Loucy (cell line): ENCODE data around the gene MALAT1.

Experiments used
- H2AFZ ChIP-seq: fragments of 200-600 bp; sonication (generic); 2 replicates; pipeline ENCODE4 v1.6.0; 2016; ENCODE audit warnings: antibody characterized with exemption, mild to moderate bottlenecking, low read length, moderate library complexity
- H3F3A ChIP-seq: fragments of 200-600 bp; 2 replicates; pipeline ENCODE4 v1.6.0; 2016; ENCODE audit warnings: antibody characterized with exemption, low read depth, mild to moderate bottlenecking
- H3K27me3 ChIP-seq: fragments of 200-600 bp; sonication (generic); 2 replicates; pipeline ENCODE4 v1.6.1; 2014; ENCODE audit warnings: low read length, mild to moderate bottlenecking; ENCODE audit not compliant: insufficient read depth, poor library complexity, severe bottlenecking
- H3K36me3 ChIP-seq: fragments of 200-600 bp; sonication (generic); 2 replicates; pipeline ENCODE4 v1.6.1; 2016; ENCODE audit warnings: low read length; ENCODE audit not compliant: insufficient read depth
- H3K4me1 ChIP-seq: fragments of 200-600 bp; sonication (generic); 2 replicates; pipeline ENCODE4 v1.5.1; 2014; ENCODE audit warnings: low read length, mild to moderate bottlenecking; ENCODE audit not compliant: insufficient read depth, poor library complexity, severe bottlenecking
- H3K4me2 ChIP-seq: fragments of 200-600 bp; sonication (generic); 2 replicates; pipeline ENCODE4 v1.6.0; 2014; ENCODE audit warnings: antibody characterized with exemption, low read length, low read depth, mild to moderate bottlenecking; ENCODE audit not compliant: poor library complexity, severe bottlenecking
- H3K4me3 ChIP-seq: fragments of 200-600 bp; sonication (generic); 2 replicates; pipeline ENCODE4 v1.5.1; 2014; ENCODE audit warnings: low read length, mild to moderate bottlenecking, mixed read lengths; ENCODE audit not compliant: poor library complexity, severe bottlenecking
- H3K79me2 ChIP-seq: fragments of 200-600 bp; sonication (generic); 2 replicates; pipeline ENCODE4 v1.6.1; 2014; ENCODE audit warnings: low read length; ENCODE audit not compliant: insufficient read depth
- H3K9ac ChIP-seq: fragments of 200-600 bp; sonication (generic); 2 replicates; pipeline ENCODE4 v1.6.0; 2014; ENCODE audit warnings: mild to moderate bottlenecking, low read depth, low read length, moderate library complexity; ENCODE audit not compliant: poor library complexity, severe bottlenecking
- H3K9me2 ChIP-seq: fragments of 200-600 bp; sonication (generic); replicated peaks from 2 replicates; pipeline ENCODE4 v1.6.1; 2016; ENCODE audit warnings: low read depth, low read length, mixed read lengths
- H3K9me3 ChIP-seq: fragments of 200-600 bp; sonication (generic); 2 replicates; pipeline ENCODE4 v1.6.1; 2014; ENCODE audit warnings: mild to moderate bottlenecking, antibody characterized with exemption, low read length, low read depth; ENCODE audit not compliant: insufficient read depth
- H4K20me1 ChIP-seq: fragments of 200-600 bp; sonication (generic); 2 replicates; pipeline ENCODE4 v1.6.0; 2014; ENCODE audit warnings: antibody characterized with exemption, low read length, mild to moderate bottlenecking; ENCODE audit not compliant: insufficient read depth, poor library complexity, severe bottlenecking
- EZH2phosphoT487 ChIP-seq: fragments of 200-600 bp; IDR thresholded peaks from 2 replicates; pipeline ENCODE4 v1.6.1; 2018; ENCODE audit warnings: antibody characterized with exemption, mild to moderate bottlenecking, moderate library complexity, borderline replicate concordance
- TF ChIP-seq, protein P1 (sequence below): fragments of 200-600 bp; sonication (generic); conservative IDR thresholded peaks from 2 replicates; pipeline ENCODE4 v1.5.1; 2014; ENCODE audit warnings: mild to moderate bottlenecking, antibody characterized with exemption, low read length

MALAT1 gene

DNA sequence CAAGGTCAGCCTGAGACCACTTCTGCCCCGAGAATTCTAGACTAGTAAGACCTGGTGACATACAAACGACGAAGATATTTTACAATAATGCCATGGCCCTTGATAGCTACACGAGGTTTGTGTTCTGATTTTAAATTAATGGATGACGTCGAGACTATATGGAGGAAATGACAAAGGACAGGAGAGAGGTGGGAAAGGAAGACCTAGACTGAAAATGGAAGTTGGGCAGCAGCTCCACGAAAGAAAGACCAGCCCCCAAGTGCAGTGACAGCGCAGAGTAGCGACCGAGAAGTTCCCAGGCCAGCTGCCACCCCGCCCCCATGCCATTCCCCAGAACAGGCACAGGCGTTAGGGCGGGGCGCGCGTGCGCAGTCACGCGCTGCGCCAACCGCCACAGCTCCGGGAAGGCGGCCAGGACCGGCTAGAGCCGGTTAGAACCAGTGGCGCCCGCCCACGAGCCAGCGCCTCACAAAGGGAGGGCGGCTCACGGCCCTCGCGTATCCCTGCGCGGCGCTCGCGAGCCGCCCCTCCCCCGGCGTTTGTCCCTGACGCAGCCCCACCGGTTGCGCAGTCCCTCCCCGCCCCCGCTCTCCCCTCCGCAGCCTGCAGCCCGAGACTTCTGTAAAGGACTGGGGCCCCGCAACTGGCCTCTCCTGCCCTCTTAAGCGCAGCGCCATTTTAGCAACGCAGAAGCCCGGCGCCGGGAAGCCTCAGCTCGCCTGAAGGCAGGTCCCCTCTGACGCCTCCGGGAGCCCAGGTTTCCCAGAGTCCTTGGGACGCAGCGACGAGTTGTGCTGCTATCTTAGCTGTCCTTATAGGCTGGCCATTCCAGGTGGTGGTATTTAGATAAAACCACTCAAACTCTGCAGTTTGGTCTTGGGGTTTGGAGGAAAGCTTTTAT is 1.5 kb upstream of the MALAT1 start:
- H2AFZ ChIP-seq, result no peak overlapping the region; the same call in 1 of the 2 replicates
- no peaks in the 10 kb centered on the region for H3K9me2 ChIP-seq
- peaks cover 32% of the 10 kb centered on the region for H4K20me1 ChIP-seq
- H3K36me3 ChIP-seq, result peaks cover 23% of the 10 kb centered on the region
- H3K79me2 ChIP-seq, result peaks cover 65% of the 10 kb centered on the region
- H3K27me3 ChIP-seq, result peaks cover 39% of the 10 kb centered on the region
- peaks cover 20% of the 10 kb centered on the region for H3F3A ChIP-seq
- H3K9ac ChIP-seq, result peak overlapping the region; percentile 100
- no peaks in the 10 kb centered on the region for H3K9me3 ChIP-seq
- peak overlapping the region; percentile 98 for H3K4me2 ChIP-seq
- H3K4me1 ChIP-seq, result peaks cover 45% of the 10 kb centered on the region
- TF ChIP-seq, protein P1, sequence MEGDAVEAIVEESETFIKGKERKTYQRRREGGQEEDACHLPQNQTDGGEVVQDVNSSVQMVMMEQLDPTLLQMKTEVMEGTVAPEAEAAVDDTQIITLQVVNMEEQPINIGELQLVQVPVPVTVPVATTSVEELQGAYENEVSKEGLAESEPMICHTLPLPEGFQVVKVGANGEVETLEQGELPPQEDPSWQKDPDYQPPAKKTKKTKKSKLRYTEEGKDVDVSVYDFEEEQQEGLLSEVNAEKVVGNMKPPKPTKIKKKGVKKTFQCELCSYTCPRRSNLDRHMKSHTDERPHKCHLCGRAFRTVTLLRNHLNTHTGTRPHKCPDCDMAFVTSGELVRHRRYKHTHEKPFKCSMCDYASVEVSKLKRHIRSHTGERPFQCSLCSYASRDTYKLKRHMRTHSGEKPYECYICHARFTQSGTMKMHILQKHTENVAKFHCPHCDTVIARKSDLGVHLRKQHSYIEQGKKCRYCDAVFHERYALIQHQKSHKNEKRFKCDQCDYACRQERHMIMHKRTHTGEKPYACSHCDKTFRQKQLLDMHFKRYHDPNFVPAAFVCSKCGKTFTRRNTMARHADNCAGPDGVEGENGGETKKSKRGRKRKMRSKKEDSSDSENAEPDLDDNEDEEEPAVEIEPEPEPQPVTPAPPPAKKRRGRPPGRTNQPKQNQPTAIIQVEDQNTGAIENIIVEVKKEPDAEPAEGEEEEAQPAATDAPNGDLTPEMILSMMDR, result no peak
- TF ChIP-seq EZH2phosphoT487, result no peak
- peak overlapping the region; percentile 95 for H3K4me3 ChIP-seq

DNA sequence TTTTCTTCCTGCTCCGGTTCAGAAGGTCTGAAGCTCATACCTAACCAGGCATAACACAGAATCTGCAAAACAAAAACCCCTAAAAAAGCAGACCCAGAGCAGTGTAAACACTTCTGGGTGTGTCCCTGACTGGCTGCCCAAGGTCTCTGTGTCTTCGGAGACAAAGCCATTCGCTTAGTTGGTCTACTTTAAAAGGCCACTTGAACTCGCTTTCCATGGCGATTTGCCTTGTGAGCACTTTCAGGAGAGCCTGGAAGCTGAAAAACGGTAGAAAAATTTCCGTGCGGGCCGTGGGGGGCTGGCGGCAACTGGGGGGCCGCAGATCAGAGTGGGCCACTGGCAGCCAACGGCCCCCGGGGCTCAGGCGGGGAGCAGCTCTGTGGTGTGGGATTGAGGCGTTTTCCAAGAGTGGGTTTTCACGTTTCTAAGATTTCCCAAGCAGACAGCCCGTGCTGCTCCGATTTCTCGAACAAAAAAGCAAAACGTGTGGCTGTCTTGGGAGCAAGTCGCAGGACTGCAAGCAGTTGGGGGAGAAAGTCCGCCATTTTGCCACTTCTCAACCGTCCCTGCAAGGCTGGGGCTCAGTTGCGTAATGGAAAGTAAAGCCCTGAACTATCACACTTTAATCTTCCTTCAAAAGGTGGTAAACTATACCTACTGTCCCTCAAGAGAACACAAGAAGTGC is 661 bp upstream of the MALAT1 start:
- peaks cover 28% of the 10 kb centered on the region for H3F3A ChIP-seq
- H3K36me3 ChIP-seq, result peaks cover 31% of the 10 kb centered on the region
- H3K9me3 ChIP-seq, result no peaks in the 10 kb centered on the region
- H2AFZ ChIP-seq, result no peak overlapping the region
- H3K4me2 ChIP-seq, result peak overlapping the region; percentile 98
- H4K20me1 ChIP-seq, result peaks cover 40% of the 10 kb centered on the region
- no peaks in the 10 kb centered on the region for H3K9me2 ChIP-seq
- H3K4me1 ChIP-seq, result peaks cover 38% of the 10 kb centered on the region
- peak overlapping the region; percentile 95 for H3K4me3 ChIP-seq
- peaks cover 47% of the 10 kb centered on the region for H3K27me3 ChIP-seq
- peak overlapping the region; percentile 100 for H3K9ac ChIP-seq
- peaks cover 73% of the 10 kb centered on the region for H3K79me2 ChIP-seq
- TF ChIP-seq EZH2phosphoT487, result no peak
- TF ChIP-seq, protein P1, result no peak

DNA sequence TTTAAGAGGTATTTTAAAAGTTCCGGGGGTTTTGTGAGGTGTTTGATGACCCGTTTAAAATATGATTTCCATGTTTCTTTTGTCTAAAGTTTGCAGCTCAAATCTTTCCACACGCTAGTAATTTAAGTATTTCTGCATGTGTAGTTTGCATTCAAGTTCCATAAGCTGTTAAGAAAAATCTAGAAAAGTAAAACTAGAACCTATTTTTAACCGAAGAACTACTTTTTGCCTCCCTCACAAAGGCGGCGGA is 193 bp upstream of the MALAT1 start:
- H3K4me3 ChIP-seq, result peak overlapping the region; percentile 95
- H3F3A ChIP-seq, result peaks cover 33% of the 10 kb centered on the region
- peaks cover 49% of the 10 kb centered on the region for H3K27me3 ChIP-seq
- peaks cover 45% of the 10 kb centered on the region for H4K20me1 ChIP-seq
- H3K4me1 ChIP-seq, result peaks cover 37% of the 10 kb centered on the region
- H3K9me3 ChIP-seq, result no peaks in the 10 kb centered on the region
- peaks cover 35% of the 10 kb centered on the region for H3K36me3 ChIP-seq
- no peak overlapping the region for H2AFZ ChIP-seq
- peaks cover 78% of the 10 kb centered on the region for H3K79me2 ChIP-seq
- H3K9ac ChIP-seq, result peak overlapping the region; percentile 100
- H3K4me2 ChIP-seq, result peak overlapping the region; percentile 98
- TF ChIP-seq, protein P1, result no peak
- no peak for TF ChIP-seq EZH2phosphoT487
- no peaks in the 10 kb centered on the region for H3K9me2 ChIP-seq
